ENCODE measurements around the gene TLL2. TPM values are rescaled to one million over a fixed set of nuclear protein-coding genes. Genes with fewer than 3 reads are reported as not detected.

Gene TLL2
- total RNA-seq, 1 experiment from 2014 or later, result 9.1 TPM

GRCh38 chr10:96367470-96367869 lies 146.3 kb downstream of the TLL2 start (continued):
- TF ChIP-seq PRDM15 (CRISPR knock-in tag; IDR thresholded peaks at IDR 0.05) (no peak), ATF3 (CRISPR knock-in tag; conservative IDR thresholded peaks at IDR 0.05) (no peak), MXD4 (CRISPR knock-in tag; IDR thresholded peaks at IDR 0.05; ENCODE audit: borderline replicate concordance) (no peak), ZBTB43 (CRISPR knock-in tag; IDR thresholded peaks at IDR 0.05) (no peak), SMAD3 (CRISPR knock-in tag; IDR thresholded peaks at IDR 0.05; ENCODE audit: borderline replicate concordance) (no peak), EMX1 (CRISPR knock-in tag; IDR thresholded peaks at IDR 0.05) (no peak)

GRCh38 chr10:96366508-96366907 lies 147.2 kb downstream of the TLL2 start:
- POLR2A ChIA-PET, result no interaction called here
- ATAC-seq (no peak), DNase-seq (ENCODE audit: low spot score) (no peak)
- no peaks in the 10 kb centered on the region for H3K36me3 Mint-ChIP-seq
- CTCF ChIA-PET, result interaction anchor here (0.8 to 2.8 kb wide), 7 partner anchors 9 to 350 kb away, joined by 3 to 8 read pairs (median 4); partner anchors contain the start of gene TLL2
- peaks cover 2% of the 10 kb centered on the region; the same call in 1 of the 2 replicates for H3K9me3 Mint-ChIP-seq
- no peak overlapping the region for H3K4me3 Mint-ChIP-seq
- no peak overlapping the region for H3K27ac Mint-ChIP-seq
- H3K27me3 Mint-ChIP-seq (ENCODE audit: low read depth), result no peaks in the 10 kb centered on the region; the same call in 1 of the 2 replicates
- no peaks in the 10 kb centered on the region; the same call in 1 of the 2 replicates for H3K4me1 Mint-ChIP-seq
- TF ChIP-seq ZNF232 (CRISPR knock-in tag; IDR thresholded peaks at IDR 0.05) (no peak), SMAD3 (CRISPR knock-in tag; IDR thresholded peaks at IDR 0.05; ENCODE audit: borderline replicate concordance) (no peak), GRHL2 (CRISPR knock-in tag; IDR thresholded peaks at IDR 0.05; ENCODE audit: insufficient replicate concordance, severe bottlenecking) (no peak), TEAD4 (CRISPR knock-in tag; IDR thresholded peaks at IDR 0.05) (no peak), TEAD1 (CRISPR knock-in tag; IDR thresholded peaks at IDR 0.05) (no peak), TCF7 (CRISPR knock-in tag; IDR thresholded peaks at IDR 0.05; ENCODE audit: low read depth) (no peak), NFE2L1 (CRISPR knock-in tag; IDR thresholded peaks at IDR 0.05) (no peak), ERG (CRISPR knock-in tag; IDR thresholded peaks at IDR 0.05) (no peak), EMX1 (CRISPR knock-in tag; IDR thresholded peaks at IDR 0.05) (no peak), STAT6 (CRISPR knock-in tag; conservative IDR thresholded peaks at IDR 0.05; ENCODE audit: low read depth) (no peak), AFF4 (CRISPR knock-in tag; IDR thresholded peaks at IDR 0.05; ENCODE audit: borderline replicate concordance) (no peak), ZBTB43 (CRISPR knock-in tag; IDR thresholded peaks at IDR 0.05) (no peak), CDX4 (CRISPR knock-in tag; IDR thresholded peaks at IDR 0.05; ENCODE audit: borderline replicate concordance) (no peak), IRF1 (CRISPR knock-in tag; IDR thresholded peaks at IDR 0.05) (no peak), ZNF423 (CRISPR knock-in tag; IDR thresholded peaks at IDR 0.05) (no peak), ZNF416 (CRISPR knock-in tag; IDR thresholded peaks at IDR 0.05) (no peak)

Measured in WTC11 (cell line).